Measurements from ENCODE around the gene ERF. TPM values are rescaled to one million over a fixed set of nuclear protein-coding genes. Genes with fewer than 3 reads are reported as not detected.

The ERF gene
- total RNA-seq (10 to 100 TPM in 1 of 2 donors, 1 to 10 TPM in 1; 8.7 to 17.1 TPM), polyA plus RNA-seq (10 to 100 TPM; 10.4 to 21.0 TPM)

DNA sequence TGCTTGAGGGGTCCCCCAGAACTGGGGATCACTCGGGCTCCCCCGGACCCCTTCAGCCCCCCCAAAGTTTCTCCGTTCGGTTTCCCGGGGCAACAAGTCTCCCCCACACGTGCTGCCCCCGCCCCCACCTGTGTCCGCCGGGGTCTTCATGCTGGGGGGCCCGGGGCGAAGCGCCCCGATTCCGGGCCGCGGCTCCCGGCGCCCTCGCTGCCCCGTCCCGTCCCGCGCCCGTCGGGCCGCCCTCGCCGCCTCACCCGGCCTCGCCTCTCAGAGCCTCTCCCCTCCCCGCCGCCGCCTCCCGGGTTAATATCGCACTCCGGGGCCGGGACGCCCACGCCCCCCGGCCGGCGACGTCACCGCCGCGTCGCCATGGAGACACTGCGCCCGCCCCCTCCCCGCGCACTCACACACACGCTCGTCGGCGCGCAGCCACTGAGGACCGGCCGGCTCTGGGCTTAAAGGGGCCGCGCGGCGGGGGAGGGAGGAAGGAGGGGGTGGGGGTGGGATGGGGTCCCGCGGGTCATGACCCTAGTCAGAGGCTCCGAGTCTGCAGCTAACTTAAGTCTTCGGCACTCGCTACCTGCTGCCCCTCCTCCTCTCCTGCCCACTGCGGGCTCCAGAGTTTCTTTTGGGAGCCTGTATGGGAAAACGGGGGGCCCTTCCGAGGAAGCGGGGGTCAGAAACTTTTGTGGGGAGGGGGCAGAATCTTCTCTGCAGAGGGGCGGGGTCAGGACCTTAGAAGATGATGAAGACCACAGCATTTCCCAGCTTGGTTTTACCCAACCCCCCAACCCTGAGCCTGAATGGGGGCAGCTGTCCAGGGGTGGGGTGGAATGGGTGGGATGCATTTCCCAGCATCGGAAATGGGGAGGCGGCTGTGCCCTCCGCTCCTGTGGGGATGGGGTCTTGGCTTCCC is at the start of gene ERF:
Gene ERF, minus strand, starts transcription at position 279 of the 916 bp plus-strand sequence. Its CDS starts 129 bp downstream, at position 150.
- TF ChIP-seq, protein P1, sequence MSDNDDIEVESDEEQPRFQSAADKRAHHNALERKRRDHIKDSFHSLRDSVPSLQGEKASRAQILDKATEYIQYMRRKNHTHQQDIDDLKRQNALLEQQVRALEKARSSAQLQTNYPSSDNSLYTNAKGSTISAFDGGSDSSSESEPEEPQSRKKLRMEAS (IDR thresholded peaks at IDR 0.05) = no peak
- TF ChIP-seq EGR1 (IDR thresholded peaks at IDR 0.05; ENCODE audit: low read depth in 2 of 2) (peak; percentile 91 to 97), JUND (IDR thresholded peaks at IDR 0.05) (no peak), YY1 (IDR thresholded peaks at IDR 0.05) (no peak), HNF4A (conservative IDR thresholded peaks at IDR 0.05) (no peak), SP1 (IDR thresholded peaks at IDR 0.05) (no peak), TAF1 (conservative IDR thresholded peaks at IDR 0.05) (no peak)
- TF ChIP-seq, protein P2, sequence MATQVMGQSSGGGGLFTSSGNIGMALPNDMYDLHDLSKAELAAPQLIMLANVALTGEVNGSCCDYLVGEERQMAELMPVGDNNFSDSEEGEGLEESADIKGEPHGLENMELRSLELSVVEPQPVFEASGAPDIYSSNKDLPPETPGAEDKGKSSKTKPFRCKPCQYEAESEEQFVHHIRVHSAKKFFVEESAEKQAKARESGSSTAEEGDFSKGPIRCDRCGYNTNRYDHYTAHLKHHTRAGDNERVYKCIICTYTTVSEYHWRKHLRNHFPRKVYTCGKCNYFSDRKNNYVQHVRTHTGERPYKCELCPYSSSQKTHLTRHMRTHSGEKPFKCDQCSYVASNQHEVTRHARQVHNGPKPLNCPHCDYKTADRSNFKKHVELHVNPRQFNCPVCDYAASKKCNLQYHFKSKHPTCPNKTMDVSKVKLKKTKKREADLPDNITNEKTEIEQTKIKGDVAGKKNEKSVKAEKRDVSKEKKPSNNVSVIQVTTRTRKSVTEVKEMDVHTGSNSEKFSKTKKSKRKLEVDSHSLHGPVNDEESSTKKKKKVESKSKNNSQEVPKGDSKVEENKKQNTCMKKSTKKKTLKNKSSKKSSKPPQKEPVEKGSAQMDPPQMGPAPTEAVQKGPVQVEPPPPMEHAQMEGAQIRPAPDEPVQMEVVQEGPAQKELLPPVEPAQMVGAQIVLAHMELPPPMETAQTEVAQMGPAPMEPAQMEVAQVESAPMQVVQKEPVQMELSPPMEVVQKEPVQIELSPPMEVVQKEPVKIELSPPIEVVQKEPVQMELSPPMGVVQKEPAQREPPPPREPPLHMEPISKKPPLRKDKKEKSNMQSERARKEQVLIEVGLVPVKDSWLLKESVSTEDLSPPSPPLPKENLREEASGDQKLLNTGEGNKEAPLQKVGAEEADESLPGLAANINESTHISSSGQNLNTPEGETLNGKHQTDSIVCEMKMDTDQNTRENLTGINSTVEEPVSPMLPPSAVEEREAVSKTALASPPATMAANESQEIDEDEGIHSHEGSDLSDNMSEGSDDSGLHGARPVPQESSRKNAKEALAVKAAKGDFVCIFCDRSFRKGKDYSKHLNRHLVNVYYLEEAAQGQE (IDR thresholded peaks at IDR 0.05) = peak; percentile 5
- H3K9ac ChIP-seq (ENCODE audit: low read depth in 1 of 2, low read length in 2 of 2) = peak within 1 kb of the TSS; percentile 93 to 96
- DNase-seq (ENCODE audit: low spot score) = peak; percentile 96
- peak within 1 kb of the TSS; percentile 99 to 100 for H3K27ac ChIP-seq (ENCODE audit: low read depth in 1 of 2, low read length in 2 of 2)
- peaks cover 16 to 39% (median 30%) of the 10 kb centered on the region in 4 donors for H3K4me1 ChIP-seq (ENCODE audit: control insufficient read depth in 4 of 4, insufficient read depth in 4 of 4, low read length in 3 of 4)
- H3K4me3 ChIP-seq (ENCODE audit: low read depth in 1 of 3, low read length in 3 of 3) = peak within 1 kb of the TSS; percentile 64 to 99 (median 66)
- under 1% methylated on average over 75 of the region's 75 CpGs for WGBS
- no peaks in the 10 kb centered on the region for H3K27me3 ChIP-seq (ENCODE audit: control insufficient read depth in 4 of 4, insufficient read depth in 4 of 4, low read length in 3 of 4)
- no peaks in the 10 kb centered on the region for H3K9me3 ChIP-seq (ENCODE audit: control insufficient read depth in 4 of 4, low read length in 3 of 4)
- no peaks in the 10 kb centered on the region for H3K36me3 ChIP-seq (ENCODE audit: control insufficient read depth in 4 of 4, insufficient read depth in 3 of 4, low read depth in 1 of 4, low read length in 3 of 4)

GRCh38 chr19:42303876-42304275 is 48.9 kb upstream of the ERF start:
- Histone ChIP-seq H3K9ac (ENCODE audit: low read depth in 1 of 2, low read length in 2 of 2) (no peak overlapping the region), H3K9me3 (ENCODE audit: control insufficient read depth in 4 of 4, low read length in 3 of 4) (no peaks in the 10 kb centered on the region), H3K27me3 (ENCODE audit: control insufficient read depth in 4 of 4, insufficient read depth in 4 of 4, low read length in 3 of 4) (no peaks in the 10 kb centered on the region), H3K36me3 (ENCODE audit: control insufficient read depth in 4 of 4, insufficient read depth in 3 of 4, low read depth in 1 of 4, low read length in 3 of 4) (no peaks in the 10 kb centered on the region), H3K4me3 (ENCODE audit: low read depth in 1 of 3, low read length in 3 of 3) (no peak overlapping the region), H3K27ac (ENCODE audit: low read depth in 1 of 2, low read length in 2 of 2) (no peak overlapping the region), H3K4me1 (ENCODE audit: control insufficient read depth in 4 of 4, insufficient read depth in 4 of 4, low read length in 3 of 4) (peaks cover 2 to 13% (median 5%) of the 10 kb centered on the region in 4 donors)
- TF ChIP-seq RXRA (IDR thresholded peaks at IDR 0.05) (peak in 1 of 2 donors; percentile 11), EGR1 (IDR thresholded peaks at IDR 0.05; ENCODE audit: low read depth in 2 of 2) (no peak)
- 77% methylated on average over 8 of the region's 8 CpGs for WGBS
- no peak for DNase-seq (ENCODE audit: low spot score)

DNA sequence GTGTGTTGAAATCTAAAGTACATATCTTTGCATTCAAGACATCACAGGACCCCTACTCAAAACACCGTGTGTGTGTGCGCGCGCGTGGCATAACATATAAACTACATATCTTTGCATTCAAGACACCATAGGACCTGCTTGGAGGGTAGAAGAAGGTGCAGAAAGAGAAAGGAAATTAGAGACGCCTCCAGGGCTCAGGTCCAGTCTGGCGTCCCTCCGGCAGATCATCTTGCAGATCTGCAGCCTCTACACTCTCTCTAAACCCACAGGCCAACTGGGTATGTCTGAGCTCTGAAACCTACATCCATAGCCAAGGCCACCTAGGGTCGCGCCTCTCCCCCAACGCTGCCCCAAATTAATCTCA is 48.2 kb upstream of the ERF start:
- H3K9ac ChIP-seq (ENCODE audit: low read depth in 1 of 2, low read length in 2 of 2) = no peak overlapping the region
- no peak overlapping the region for H3K27ac ChIP-seq (ENCODE audit: low read depth in 1 of 2, low read length in 2 of 2)
- DNase-seq (ENCODE audit: low spot score) = no peak

More for the DNA sequence above, 48.2 kb upstream of the ERF start:
- H3K27me3 ChIP-seq (ENCODE audit: control insufficient read depth in 4 of 4, insufficient read depth in 4 of 4, low read length in 3 of 4) = no peaks in the 10 kb centered on the region
- peaks cover 2 to 19% (median 7%) of the 10 kb centered on the region in 4 donors for H3K4me1 ChIP-seq (ENCODE audit: control insufficient read depth in 4 of 4, insufficient read depth in 4 of 4, low read length in 3 of 4)
- TF ChIP-seq, protein P1 (IDR thresholded peaks at IDR 0.05) = no peak
- TF ChIP-seq, protein P2 (IDR thresholded peaks at IDR 0.05) = no peak
- TF ChIP-seq YY1 (IDR thresholded peaks at IDR 0.05) (no peak), GABPA (IDR thresholded peaks at IDR 0.05 in 1 of 2, conservative IDR thresholded peaks at IDR 0.05 in 1 of 2) (no peak), RAD21 (IDR thresholded peaks at IDR 0.05) (no peak), FOXA1 (IDR thresholded peaks at IDR 0.05) (no peak), SP1 (IDR thresholded peaks at IDR 0.05) (no peak)
- H3K9me3 ChIP-seq (ENCODE audit: control insufficient read depth in 4 of 4, low read length in 3 of 4) = no peaks in the 10 kb centered on the region
- WGBS = 87% methylated on average over 11 of the region's 11 CpGs
- H3K4me3 ChIP-seq (ENCODE audit: low read depth in 1 of 3, low read length in 3 of 3) = peak overlapping the region in 1 of 3 donors; percentile 61
- no peaks in the 10 kb centered on the region for H3K36me3 ChIP-seq (ENCODE audit: control insufficient read depth in 4 of 4, insufficient read depth in 3 of 4, low read depth in 1 of 4, low read length in 3 of 4)

Measured in liver (tissue), 9 donors.